Measurements from ENCODE around the gene NOB1. TPM values are rescaled to one million over a fixed set of nuclear protein-coding genes. Genes with fewer than 3 reads are reported as not detected.

The NOB1 gene
- total and polyA plus RNA-seq, 9 of the 15 experiments (the other 6 are each of a cell fraction or from before 2014, with no cell fraction given): 42.4 to 148 (median 116) TPM

DNA sequence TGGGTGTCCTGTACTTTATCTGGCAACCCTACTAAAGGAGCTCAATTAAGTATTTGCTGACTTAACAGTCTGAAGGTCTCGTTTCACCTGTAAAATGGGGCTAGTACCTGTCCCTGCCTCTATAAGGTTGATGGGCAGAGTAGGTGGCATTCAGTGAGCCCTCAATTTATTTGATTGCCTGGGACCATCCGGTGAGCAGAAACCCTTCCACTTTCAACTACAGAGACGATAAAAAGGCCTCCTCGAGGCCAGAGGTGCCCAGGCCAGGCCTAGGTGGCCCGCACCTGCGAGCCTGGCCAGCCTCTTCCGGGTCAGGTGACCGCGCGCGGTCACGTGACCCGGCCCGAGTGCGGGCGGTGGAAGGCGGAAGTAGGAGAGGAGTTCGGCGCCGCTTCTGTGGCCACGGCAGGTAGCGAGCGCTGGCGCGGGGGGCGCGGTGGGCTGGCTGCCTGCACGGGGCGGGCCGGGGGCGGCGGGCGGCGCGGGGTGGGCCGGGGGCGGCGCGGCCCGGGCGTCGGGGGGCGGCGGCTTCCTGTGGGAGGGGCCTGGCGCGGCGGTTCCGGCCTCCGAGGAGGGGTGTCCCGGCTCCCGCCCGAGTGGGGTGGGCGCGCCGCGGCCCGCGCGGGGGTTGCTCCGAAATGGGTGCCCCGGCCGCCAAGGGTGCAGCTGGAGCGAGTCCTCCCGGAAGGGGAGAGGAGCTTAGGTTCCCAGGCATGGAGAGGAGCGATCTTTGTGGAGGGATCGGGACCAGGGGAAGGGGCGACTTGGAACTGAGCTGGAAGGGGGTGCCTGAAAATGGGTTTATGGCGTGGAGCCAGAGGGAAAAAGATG is 7.5 kb upstream of the NOB1 start, which contains the start of gene WWP2 (continued):
- TF ChIP-seq ZHX1 (conservative IDR thresholded peaks at IDR 0.05; ENCODE audit: low read length): no peak
- TF ChIP-seq GABPB1 (CRISPR knock-in tag; IDR thresholded peaks at IDR 0.05): no peak; the same call in 1 of the 2 replicates
- 0 out of 2 replicates have a peak, but pooled peaks have one; percentile 22 for TF ChIP-seq SPI1 (IDR thresholded peaks at IDR 0.05; ENCODE audit: borderline replicate concordance, low read depth, low read length)
- peak in 1 of 2 experiments; percentile 50; a peak in 1 of 4 replicates for TF ChIP-seq ARNT (IDR thresholded peaks at IDR 0.05)
- no peak for TF ChIP-seq ZFP36 (IDR thresholded peaks at IDR 0.05; ENCODE audit: low read depth, low read length, partially characterized antibody)
- no peak for TF ChIP-seq DEAF1 (CRISPR knock-in tag; IDR thresholded peaks at IDR 0.05)
- TF ChIP-seq ZNF274 (IDR thresholded peaks at IDR 0.05; ENCODE audit: borderline replicate concordance, low read depth, low read length): no peak
- TF ChIP-seq MCM2 (IDR thresholded peaks at IDR 0.05; ENCODE audit: low read depth): no peak
- TF ChIP-seq NR3C1 (CRISPR knock-in tag; IDR thresholded peaks at IDR 0.05): no peak
- 0 out of 4 replicates have a peak, but pooled peaks of 1 of the 2 experiments have one; percentile 35 for TF ChIP-seq CSDE1 (IDR thresholded peaks at IDR 0.05)
- no peak for TF ChIP-seq EHMT2 (IDR thresholded peaks at IDR 0.05)
- TF ChIP-seq MYBL2 (IDR thresholded peaks at IDR 0.05; ENCODE audit: low read depth): no peak
- no peak for TF ChIP-seq MYBL2 (CRISPR knock-in tag; IDR thresholded peaks at IDR 0.05; ENCODE audit: borderline replicate concordance)
- no peak for TF ChIP-seq KLF16 (IDR thresholded peaks at IDR 0.05)
- peak; percentile 81 for TF ChIP-seq PCBP1 (IDR thresholded peaks at IDR 0.05; ENCODE audit: low read depth, low read length, poor library complexity, severe bottlenecking)
- TF ChIP-seq NFE2L1 (tag; IDR thresholded peaks at IDR 0.05; ENCODE audit: borderline replicate concordance, low read depth): no peak
- no peak for TF ChIP-seq ZNF311 (CRISPR knock-in tag; IDR thresholded peaks at IDR 0.05)
- TF ChIP-seq MXI1 (IDR thresholded peaks at IDR 0.05; ENCODE audit: low read depth, low read length): no peak
- TF ChIP-seq SOX6 (IDR thresholded peaks at IDR 0.05): no peak
- peak; percentile 59; the same call in 1 of the 2 replicates for TF ChIP-seq SIN3B (IDR thresholded peaks at IDR 0.05; ENCODE audit: low read depth)
- TF ChIP-seq GATA2 (CRISPR knock-in tag; IDR thresholded peaks at IDR 0.05): no peak; the same call in 1 of the 2 replicates
- TF ChIP-seq ZNF239 (CRISPR knock-in tag; IDR thresholded peaks at IDR 0.05): no peak
- TF ChIP-seq, protein P1, sequence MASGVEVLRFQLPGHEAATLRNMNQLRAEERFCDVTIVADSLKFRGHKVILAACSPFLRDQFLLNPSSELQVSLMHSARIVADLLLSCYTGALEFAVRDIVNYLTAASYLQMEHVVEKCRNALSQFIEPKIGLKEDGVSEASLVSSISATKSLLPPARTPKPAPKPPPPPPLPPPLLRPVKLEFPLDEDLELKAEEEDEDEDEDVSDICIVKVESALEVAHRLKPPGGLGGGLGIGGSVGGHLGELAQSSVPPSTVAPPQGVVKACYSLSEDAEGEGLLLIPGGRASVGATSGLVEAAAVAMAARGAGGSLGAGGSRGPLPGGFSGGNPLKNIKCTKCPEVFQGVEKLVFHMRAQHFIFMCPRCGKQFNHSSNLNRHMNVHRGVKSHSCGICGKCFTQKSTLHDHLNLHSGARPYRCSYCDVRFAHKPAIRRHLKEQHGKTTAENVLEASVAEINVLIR (CRISPR knock-in tag; IDR thresholded peaks at IDR 0.05): no peak
- TF ChIP-seq CAMTA2 (CRISPR knock-in tag; conservative IDR thresholded peaks at IDR 0.05): 0 out of 2 replicates have a peak, but pooled peaks have one; percentile 11
- TF ChIP-seq ZNF134 (CRISPR knock-in tag; conservative IDR thresholded peaks at IDR 0.05): no peak
- TF ChIP-seq STAT5A (IDR thresholded peaks at IDR 0.05; ENCODE audit: borderline replicate concordance, low read length): no peak

Data from K562 (cell line).